ENCODE results near the gene SH2D2A.

SH2D2A gene

GRCh38 chr1:156822680-156823079, 6.0 kb upstream of the SH2D2A start:
- no peak for DNase-seq

- no peak for DNase-seq
These were observed 5.2 kb upstream of the SH2D2A start for GRCh38 chr1:156821801-156822200.

- no peak for DNase-seq
These were observed 656 bp downstream of the SH2D2A start for GRCh38 chr1:156815961-156816422.

- no peak for DNase-seq
These were observed 1.3 kb downstream of the SH2D2A start for GRCh38 chr1:156815307-156815826.

GRCh38 chr1:156814571-156815260, 1.9 kb downstream of the SH2D2A start:
- DNase-seq: peak; percentile 59

- DNase-seq: peak; percentile 71
These were observed 2.7 kb downstream of the SH2D2A start for GRCh38 chr1:156813750-156814570.

- DNase-seq: no peak
These were observed 3.4 kb downstream of the SH2D2A start for GRCh38 chr1:156813298-156813697.

GRCh38 chr1:156812293-156812990, 4.2 kb downstream of the SH2D2A start:
- no peak for DNase-seq

GRCh38 chr1:156811168-156811567, 5.5 kb downstream of the SH2D2A start:
- no peak for DNase-seq

GRCh38 chr1:156809711-156810366, 6.8 kb downstream of the SH2D2A start:
- DNase-seq: no peak

- no peak for DNase-seq
These were observed 7.4 kb downstream of the SH2D2A start for GRCh38 chr1:156809281-156809680.

- no peak for DNase-seq
These were observed 8.2 kb downstream of the SH2D2A start for GRCh38 chr1:156808186-156809030.

- DNase-seq: no peak
These were observed 9.0 kb downstream of the SH2D2A start for GRCh38 chr1:156807627-156808026.

GRCh38 chr1:156806512-156807440, 9.9 kb downstream of the SH2D2A start:
- DNase-seq: no peak

GRCh38 chr1:156805766-156806511, 10.7 kb downstream of the SH2D2A start:
- no peak for DNase-seq

GRCh38 chr1:156804572-156805243, 11.9 kb downstream of the SH2D2A start:
- DNase-seq: no peak

GRCh38 chr1:156804026-156804425, 12.6 kb downstream of the SH2D2A start:
- no peak for DNase-seq

- DNase-seq: no peak
These were observed 13.4 kb downstream of the SH2D2A start for GRCh38 chr1:156803086-156803851.
